BLaER1 (cell line): ENCODE data around the gene ASXL1.

Experiments
- H3K27ac ChIP-seq: shearing (Covaris generic); formaldehyde crosslinking; 2 replicates; pipeline ENCODE4 v1.8.1; 2022
- H3K27me3 ChIP-seq: shearing (Covaris generic); formaldehyde crosslinking; 2 replicates; pipeline ENCODE4 v1.8.1; 2022
- H3K36me3 ChIP-seq: shearing (Covaris generic); formaldehyde crosslinking; 2 replicates; pipeline ENCODE4 v1.8.1; 2022
- H3K4me1 ChIP-seq: shearing (Covaris generic); formaldehyde crosslinking; 2 replicates; pipeline ENCODE4 v1.8.1; 2022
- H3K4me2 ChIP-seq: shearing (Covaris generic); formaldehyde crosslinking; 2 replicates; pipeline ENCODE4 v1.8.1; 2022
- H3K4me3 ChIP-seq: shearing (Covaris generic); formaldehyde crosslinking; 2 replicates; pipeline ENCODE4 v1.8.1; 2022
- H3K9ac ChIP-seq: shearing (Covaris generic); formaldehyde crosslinking; 2 replicates; pipeline ENCODE4 v1.8.1; 2022
- H3K9me3 ChIP-seq: shearing (Covaris generic); formaldehyde crosslinking; 2 replicates; pipeline ENCODE4 v1.8.1; 2022
- H4K20me1 ChIP-seq: shearing (Covaris generic); formaldehyde crosslinking; 2 replicates; pipeline ENCODE4 v1.8.1; 2022
- Cebpa-rat ChIP-seq: shearing (Covaris generic); IDR thresholded peaks from 2 replicates; pipeline ENCODE4 v1.8.1; 2022

The ASXL1 gene

GRCh38 chr20:32487381-32487780 lies 129.2 kb downstream of the ASXL1 start:
- Histone ChIP-seq H3K27me3 (no peaks in the 10 kb centered on the region), H4K20me1 (peaks cover 5% of the 10 kb centered on the region), H3K9me3 (peaks cover 7% of the 10 kb centered on the region; the same call in 1 of the 2 replicates), H3K9ac (no peak overlapping the region), H3K4me2 (no peak overlapping the region), H3K4me1 (peaks cover 37% of the 10 kb centered on the region), H3K4me3 (no peak overlapping the region), H3K36me3 (peaks cover 22% of the 10 kb centered on the region), H3K27ac (no peak overlapping the region)
- TF ChIP-seq Cebpa-rat, result no peak

GRCh38 chr20:32488066-32488838 lies 130.1 kb downstream of the ASXL1 start:
- H3K9ac ChIP-seq, result no peak overlapping the region
- H4K20me1 ChIP-seq, result no peaks in the 10 kb centered on the region
- no peak overlapping the region for H3K4me3 ChIP-seq
- peaks cover 7% of the 10 kb centered on the region; the same call in 1 of the 2 replicates for H3K9me3 ChIP-seq
- H3K4me1 ChIP-seq, result peaks cover 45% of the 10 kb centered on the region
- 0 out of 2 replicates have a peak, but pooled peaks have one; percentile 14 for TF ChIP-seq Cebpa-rat
- H3K4me2 ChIP-seq, result no peak overlapping the region
- H3K27ac ChIP-seq, result no peak overlapping the region
- H3K27me3 ChIP-seq, result no peaks in the 10 kb centered on the region
- peaks cover 31% of the 10 kb centered on the region for H3K36me3 ChIP-seq
